ENCODE data around the gene KCNS1. TPM values are rescaled to one million over a fixed set of nuclear protein-coding genes. Genes with fewer than 3 reads are reported as not detected.
"Not testable (repeated sequence)": the region's sequence is repeated elsewhere in the genome, so short reads cannot be mapped to it uniquely, and the experiment has no call there.

The KCNS1 gene
- total RNA-seq, 1 donor from 2014 or later = 0.12 TPM

DNA sequence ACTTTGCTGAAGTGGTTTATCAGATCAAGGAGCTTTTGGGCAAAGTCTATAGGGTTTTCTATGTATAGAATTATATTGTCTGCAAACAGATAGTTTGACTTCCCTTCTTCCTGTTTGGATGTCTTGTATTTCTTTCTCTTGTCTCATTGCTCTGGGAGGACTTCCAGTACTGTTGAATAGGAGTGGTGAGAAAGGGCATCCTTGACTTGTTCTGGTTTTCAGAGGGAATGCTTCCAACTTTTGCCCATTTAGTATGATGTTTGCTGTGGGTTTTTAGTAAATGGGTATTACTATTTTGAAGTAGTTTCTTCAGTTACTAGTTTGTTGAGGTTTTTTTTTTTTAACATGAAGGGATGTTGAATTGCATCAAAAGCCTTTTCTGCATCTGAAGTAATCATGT lies 36.1 kb downstream of the KCNS1 start:
- TF ChIP-seq, protein P1, sequence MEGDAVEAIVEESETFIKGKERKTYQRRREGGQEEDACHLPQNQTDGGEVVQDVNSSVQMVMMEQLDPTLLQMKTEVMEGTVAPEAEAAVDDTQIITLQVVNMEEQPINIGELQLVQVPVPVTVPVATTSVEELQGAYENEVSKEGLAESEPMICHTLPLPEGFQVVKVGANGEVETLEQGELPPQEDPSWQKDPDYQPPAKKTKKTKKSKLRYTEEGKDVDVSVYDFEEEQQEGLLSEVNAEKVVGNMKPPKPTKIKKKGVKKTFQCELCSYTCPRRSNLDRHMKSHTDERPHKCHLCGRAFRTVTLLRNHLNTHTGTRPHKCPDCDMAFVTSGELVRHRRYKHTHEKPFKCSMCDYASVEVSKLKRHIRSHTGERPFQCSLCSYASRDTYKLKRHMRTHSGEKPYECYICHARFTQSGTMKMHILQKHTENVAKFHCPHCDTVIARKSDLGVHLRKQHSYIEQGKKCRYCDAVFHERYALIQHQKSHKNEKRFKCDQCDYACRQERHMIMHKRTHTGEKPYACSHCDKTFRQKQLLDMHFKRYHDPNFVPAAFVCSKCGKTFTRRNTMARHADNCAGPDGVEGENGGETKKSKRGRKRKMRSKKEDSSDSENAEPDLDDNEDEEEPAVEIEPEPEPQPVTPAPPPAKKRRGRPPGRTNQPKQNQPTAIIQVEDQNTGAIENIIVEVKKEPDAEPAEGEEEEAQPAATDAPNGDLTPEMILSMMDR (IDR thresholded peaks at IDR 0.05; ENCODE audit: unreplicated experiment) = no peak
- DNase-seq (ENCODE audit: low spot score, unreplicated experiment) = no peak
- H3K4me1 Mint-ChIP-seq (ENCODE audit: low read depth) = peaks cover 10% of the 10 kb centered on the region
- no peaks in the 10 kb centered on the region for H3K27me3 Mint-ChIP-seq
- H3K27ac Mint-ChIP-seq = no peak overlapping the region
- H3K9me3 Mint-ChIP-seq (ENCODE audit: low read depth) = peaks cover 8% of the 10 kb centered on the region
- peaks cover 13% of the 10 kb centered on the region for H3K36me3 Mint-ChIP-seq (ENCODE audit: insufficient read depth)
- H3K4me3 Mint-ChIP-seq (ENCODE audit: low read depth) = no peak overlapping the region

DNA sequence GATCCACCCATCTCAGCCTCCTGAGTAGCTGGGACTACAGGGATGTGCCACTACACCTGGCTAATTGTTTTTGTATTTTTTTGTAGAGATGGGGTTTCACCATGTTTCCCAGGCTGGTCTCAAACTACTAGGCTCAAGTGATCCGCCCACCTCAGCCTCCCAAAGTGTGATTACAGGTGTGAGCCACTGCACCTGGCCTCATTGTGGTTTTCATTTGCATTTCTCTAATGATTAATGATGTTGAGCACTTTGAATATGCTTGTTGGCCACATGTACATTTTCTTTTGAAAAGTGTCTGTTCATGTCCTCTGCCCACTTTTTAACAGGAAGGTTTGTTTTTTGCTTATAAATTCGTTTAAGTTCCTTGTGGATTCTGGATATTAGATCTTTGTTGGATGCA lies 37.8 kb downstream of the KCNS1 start:
- H3K4me1 Mint-ChIP-seq (ENCODE audit: low read depth); DNase-seq (ENCODE audit: low spot score, unreplicated experiment); H3K27ac Mint-ChIP-seq; H3K4me3 Mint-ChIP-seq (ENCODE audit: low read depth); H3K9me3 Mint-ChIP-seq (ENCODE audit: low read depth); H3K27me3 Mint-ChIP-seq: not testable (repeated sequence)
- peaks cover 12% of the 10 kb centered on the region for H3K36me3 Mint-ChIP-seq (ENCODE audit: insufficient read depth)

DNA sequence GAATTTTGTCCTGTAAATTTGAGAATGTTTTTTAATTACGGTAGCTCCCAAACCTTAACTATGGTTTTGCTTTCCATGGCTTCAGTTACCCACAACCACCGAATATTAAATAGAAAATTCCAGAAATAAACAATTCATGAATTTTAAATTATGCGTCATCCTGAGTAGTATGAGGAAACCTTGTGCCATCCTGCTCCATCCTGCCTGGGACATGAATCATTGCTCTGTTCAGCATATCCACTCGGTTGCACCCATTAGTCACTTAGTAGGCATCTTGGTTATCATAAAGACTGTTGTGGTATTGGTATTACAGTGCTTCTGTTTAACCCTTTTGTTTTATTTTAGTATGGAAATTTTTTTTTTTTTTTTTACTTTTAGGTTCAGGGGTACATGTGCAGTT lies 39.7 kb downstream of the KCNS1 start:
- H3K36me3 Mint-ChIP-seq (ENCODE audit: insufficient read depth) = peaks cover 12% of the 10 kb centered on the region

DNA sequence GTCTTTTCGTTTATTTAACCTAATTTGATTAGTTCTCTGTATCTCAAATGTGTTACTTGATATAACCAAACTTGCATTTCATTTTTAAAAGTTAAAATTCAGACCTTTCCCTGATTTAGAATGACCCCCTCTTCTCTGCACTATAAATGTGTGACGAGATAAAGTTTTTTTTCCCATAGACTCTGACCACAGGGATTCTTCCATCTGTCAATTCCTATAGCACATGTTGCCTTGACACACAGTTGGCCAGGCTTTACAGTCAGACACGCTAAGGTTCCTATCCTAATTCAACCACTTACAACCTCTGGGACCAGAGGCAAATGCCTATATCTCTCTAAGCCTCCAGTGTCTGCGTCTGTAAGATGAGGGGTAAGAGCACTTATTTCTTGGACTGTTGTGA lies 40.6 kb downstream of the KCNS1 start:
- TF ChIP-seq, protein P1 (IDR thresholded peaks at IDR 0.05; ENCODE audit: unreplicated experiment) = no peak
- H3K36me3 Mint-ChIP-seq (ENCODE audit: insufficient read depth) = peaks cover 12% of the 10 kb centered on the region
- no peaks in the 10 kb centered on the region for H3K27me3 Mint-ChIP-seq
- H3K9me3 Mint-ChIP-seq (ENCODE audit: low read depth) = peaks cover 8% of the 10 kb centered on the region
- peaks cover 8% of the 10 kb centered on the region for H3K4me1 Mint-ChIP-seq (ENCODE audit: low read depth)
- DNase-seq (ENCODE audit: low spot score, unreplicated experiment) = no peak
- no peak overlapping the region for H3K4me3 Mint-ChIP-seq (ENCODE audit: low read depth)
- peak overlapping the region; percentile 4 for H3K27ac Mint-ChIP-seq

More for the DNA sequence above, 39.7 kb downstream of the KCNS1 start:
- TF ChIP-seq, protein P1 (IDR thresholded peaks at IDR 0.05; ENCODE audit: unreplicated experiment) = no peak
- H3K4me3 Mint-ChIP-seq (ENCODE audit: low read depth) = no peak overlapping the region
- no peaks in the 10 kb centered on the region for H3K27me3 Mint-ChIP-seq
- peaks cover 8% of the 10 kb centered on the region for H3K9me3 Mint-ChIP-seq (ENCODE audit: low read depth)
- no peak for DNase-seq (ENCODE audit: low spot score, unreplicated experiment)
- H3K4me1 Mint-ChIP-seq (ENCODE audit: low read depth) = peaks cover 7% of the 10 kb centered on the region
- no peak overlapping the region for H3K27ac Mint-ChIP-seq

DNA sequence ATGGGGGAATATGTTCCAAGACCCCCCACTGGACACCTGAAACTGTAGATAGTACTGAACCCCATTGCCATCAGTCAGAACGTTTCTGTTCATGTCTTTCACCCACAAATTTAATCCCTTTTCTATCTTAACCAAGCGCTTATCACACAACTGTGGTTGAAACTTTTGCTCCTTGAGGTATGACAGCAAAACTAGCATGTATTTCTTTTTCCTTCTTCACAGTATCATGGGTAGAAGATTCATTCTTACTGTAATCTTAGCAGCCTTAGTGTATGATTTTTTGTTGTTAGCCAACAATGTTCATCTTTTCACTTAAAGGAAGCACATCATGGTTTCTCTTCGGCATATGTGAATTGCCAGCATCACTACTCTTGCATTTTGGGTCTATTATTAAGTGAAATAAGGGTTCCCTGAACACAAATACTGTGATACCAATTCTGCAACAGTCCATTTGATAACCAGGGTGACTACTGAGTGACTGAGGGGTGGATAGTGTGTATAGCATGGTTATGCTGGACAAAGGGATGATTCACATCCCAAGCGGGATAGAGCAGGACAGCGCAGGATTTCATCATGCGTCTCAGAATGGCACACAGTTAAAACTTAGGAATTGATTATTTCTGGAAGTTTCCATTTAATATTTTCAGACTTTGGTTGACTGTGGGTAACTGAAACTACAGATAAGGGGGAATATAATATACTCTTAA lies 41.8 kb downstream of the KCNS1 start:
- Mint-ChIP-seq H3K36me3 (ENCODE audit: insufficient read depth) (peaks cover 8% of the 10 kb centered on the region), H3K4me1 (ENCODE audit: low read depth) (peaks cover 8% of the 10 kb centered on the region), H3K4me3 (ENCODE audit: low read depth) (no peak overlapping the region), H3K27me3 (no peaks in the 10 kb centered on the region), H3K9me3 (ENCODE audit: low read depth) (peaks cover 4% of the 10 kb centered on the region), H3K27ac (no peak overlapping the region)
- DNase-seq (ENCODE audit: low spot score, unreplicated experiment) = no peak
- TF ChIP-seq, protein P1 (IDR thresholded peaks at IDR 0.05; ENCODE audit: unreplicated experiment) = no peak

Data from progenitor cell of endocrine pancreas (in vitro differentiated cells).